H1 (cell line): ENCODE measurements around the gene KCNH6. TPM values are rescaled to one million over a fixed set of nuclear protein-coding genes. Genes with fewer than 3 reads are reported as not detected.

ENCODE experiments used
- CBX8 ChIP-seq: fragments of 300-800, 300-1000 bp; sonication (generic); IDR thresholded peaks from 2 replicates; pipeline ENCODE4 v1.7.1; 2016; ENCODE audit warnings: low read depth, low read length, borderline replicate concordance
- EGR1 ChIP-seq: IDR thresholded peaks from 2 replicates; pipeline ENCODE4 v1.6.1; 2011; ENCODE audit warnings: low read depth, low read length, borderline replicate concordance
- HDAC6 ChIP-seq: IDR thresholded peaks from one replicate; pipeline ENCODE4 v1.7.1; 2012; ENCODE audit warnings: low read depth, mild to moderate bottlenecking, inconsistent platforms, low read length, moderate library complexity
- RBBP5 ChIP-seq: IDR thresholded peaks from 2 replicates; pipeline ENCODE4 v1.7.1; 2012; ENCODE audit warnings: low read depth, mild to moderate bottlenecking, inconsistent platforms, low read length, moderate library complexity, borderline replicate concordance
- TEAD4 ChIP-seq: IDR thresholded peaks from 2 replicates; pipeline ENCODE4 v1.6.1; 2012; ENCODE audit warnings: low read depth, low read length, inconsistent platforms, mixed read lengths
- polyA plus RNA-seq, 7 experiments: library from polyadenylated mRNA; depleted of rRNA in 3 of 7; stranded (reverse) in 5 of 7; unstranded in 2 of 7; fragments of >200 nt in 5 of 7; fragments of 200-250 nt in 2 of 7; gene quantifications; 1 replicate in 5 of 7; 2 replicates in 1 of 7; 4 replicates in 1 of 7; pipeline versions ENCODE4 v1.2.1 to v1.2.3, GENCODE V29; 2011 to 2013; ENCODE audit warnings: missing spikeins in 2 of 7, mixed read lengths in 2 of 7
- total RNA-seq: library from RNA; stranded (reverse); fragmentation: NEBNext Ultra II Directional; extraction: Animal tissue kit (Norgen Biotek cat#: 25700); gene quantifications from 2 replicates; pipeline ENCODE4 v1.2.1, GENCODE V29; 2021
- TF ChIP-seq, protein P1 (sequence below): fragments of 300-600 bp; sonication (generic); IDR thresholded peaks from 2 replicates; pipeline ENCODE4 v1.7.1; 2012; ENCODE audit warnings: low read length, moderate library complexity, mild to moderate bottlenecking, inconsistent platforms; ENCODE audit not compliant: insufficient replicate concordance
- TF ChIP-seq, protein P2 (sequence below): IDR thresholded peaks from 2 replicates; pipeline ENCODE4 v1.6.1; 2012; ENCODE audit warnings: inconsistent platforms
- TF ChIP-seq, protein P3 (sequence below): IDR thresholded peaks from 2 replicates; pipeline ENCODE4 v1.6.1; 2011; ENCODE audit warnings: low read length, improper control_type of control experiment

The KCNH6 gene
- total and polyA plus RNA-seq, 2 of the 8 experiments (the other 6 are each of a cell fraction or from before 2014, with no cell fraction given): 1.8 to 3.6 TPM

DNA sequence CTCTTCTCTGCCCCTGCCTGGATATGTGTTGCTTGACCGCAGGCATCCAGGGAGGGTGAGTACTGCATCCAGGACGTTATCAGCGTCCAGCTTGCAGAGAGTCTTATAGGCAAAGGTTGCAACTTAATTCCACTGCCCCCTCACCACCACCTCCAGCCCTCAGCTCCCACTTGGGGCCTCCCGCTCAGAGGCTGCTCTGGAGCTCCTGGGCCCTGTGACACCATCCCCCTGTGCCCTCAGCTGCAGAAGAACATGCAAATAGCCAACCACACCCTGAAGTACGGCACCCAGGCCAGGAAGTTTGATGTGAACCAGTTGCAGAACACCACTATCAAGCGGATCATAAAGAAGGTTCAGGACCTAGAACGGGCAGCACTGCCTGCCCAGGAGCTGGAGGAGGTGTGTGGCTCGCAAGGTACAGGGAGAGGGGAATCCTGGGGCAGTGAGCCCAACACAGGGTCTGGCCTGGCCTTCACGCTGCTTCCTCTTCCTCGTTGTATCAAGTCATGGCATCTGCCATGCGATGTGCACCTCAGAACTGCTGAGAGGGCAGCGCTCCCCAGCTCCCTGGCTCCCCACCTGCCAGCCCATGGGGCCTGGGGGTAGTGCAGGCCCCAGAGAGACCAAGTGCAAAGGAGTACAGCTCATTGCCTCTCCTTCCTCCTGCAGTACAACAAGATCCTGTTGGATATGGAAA, 36.7 kb upstream of the KCNH6 start (continued):
- TF ChIP-seq, protein P1, sequence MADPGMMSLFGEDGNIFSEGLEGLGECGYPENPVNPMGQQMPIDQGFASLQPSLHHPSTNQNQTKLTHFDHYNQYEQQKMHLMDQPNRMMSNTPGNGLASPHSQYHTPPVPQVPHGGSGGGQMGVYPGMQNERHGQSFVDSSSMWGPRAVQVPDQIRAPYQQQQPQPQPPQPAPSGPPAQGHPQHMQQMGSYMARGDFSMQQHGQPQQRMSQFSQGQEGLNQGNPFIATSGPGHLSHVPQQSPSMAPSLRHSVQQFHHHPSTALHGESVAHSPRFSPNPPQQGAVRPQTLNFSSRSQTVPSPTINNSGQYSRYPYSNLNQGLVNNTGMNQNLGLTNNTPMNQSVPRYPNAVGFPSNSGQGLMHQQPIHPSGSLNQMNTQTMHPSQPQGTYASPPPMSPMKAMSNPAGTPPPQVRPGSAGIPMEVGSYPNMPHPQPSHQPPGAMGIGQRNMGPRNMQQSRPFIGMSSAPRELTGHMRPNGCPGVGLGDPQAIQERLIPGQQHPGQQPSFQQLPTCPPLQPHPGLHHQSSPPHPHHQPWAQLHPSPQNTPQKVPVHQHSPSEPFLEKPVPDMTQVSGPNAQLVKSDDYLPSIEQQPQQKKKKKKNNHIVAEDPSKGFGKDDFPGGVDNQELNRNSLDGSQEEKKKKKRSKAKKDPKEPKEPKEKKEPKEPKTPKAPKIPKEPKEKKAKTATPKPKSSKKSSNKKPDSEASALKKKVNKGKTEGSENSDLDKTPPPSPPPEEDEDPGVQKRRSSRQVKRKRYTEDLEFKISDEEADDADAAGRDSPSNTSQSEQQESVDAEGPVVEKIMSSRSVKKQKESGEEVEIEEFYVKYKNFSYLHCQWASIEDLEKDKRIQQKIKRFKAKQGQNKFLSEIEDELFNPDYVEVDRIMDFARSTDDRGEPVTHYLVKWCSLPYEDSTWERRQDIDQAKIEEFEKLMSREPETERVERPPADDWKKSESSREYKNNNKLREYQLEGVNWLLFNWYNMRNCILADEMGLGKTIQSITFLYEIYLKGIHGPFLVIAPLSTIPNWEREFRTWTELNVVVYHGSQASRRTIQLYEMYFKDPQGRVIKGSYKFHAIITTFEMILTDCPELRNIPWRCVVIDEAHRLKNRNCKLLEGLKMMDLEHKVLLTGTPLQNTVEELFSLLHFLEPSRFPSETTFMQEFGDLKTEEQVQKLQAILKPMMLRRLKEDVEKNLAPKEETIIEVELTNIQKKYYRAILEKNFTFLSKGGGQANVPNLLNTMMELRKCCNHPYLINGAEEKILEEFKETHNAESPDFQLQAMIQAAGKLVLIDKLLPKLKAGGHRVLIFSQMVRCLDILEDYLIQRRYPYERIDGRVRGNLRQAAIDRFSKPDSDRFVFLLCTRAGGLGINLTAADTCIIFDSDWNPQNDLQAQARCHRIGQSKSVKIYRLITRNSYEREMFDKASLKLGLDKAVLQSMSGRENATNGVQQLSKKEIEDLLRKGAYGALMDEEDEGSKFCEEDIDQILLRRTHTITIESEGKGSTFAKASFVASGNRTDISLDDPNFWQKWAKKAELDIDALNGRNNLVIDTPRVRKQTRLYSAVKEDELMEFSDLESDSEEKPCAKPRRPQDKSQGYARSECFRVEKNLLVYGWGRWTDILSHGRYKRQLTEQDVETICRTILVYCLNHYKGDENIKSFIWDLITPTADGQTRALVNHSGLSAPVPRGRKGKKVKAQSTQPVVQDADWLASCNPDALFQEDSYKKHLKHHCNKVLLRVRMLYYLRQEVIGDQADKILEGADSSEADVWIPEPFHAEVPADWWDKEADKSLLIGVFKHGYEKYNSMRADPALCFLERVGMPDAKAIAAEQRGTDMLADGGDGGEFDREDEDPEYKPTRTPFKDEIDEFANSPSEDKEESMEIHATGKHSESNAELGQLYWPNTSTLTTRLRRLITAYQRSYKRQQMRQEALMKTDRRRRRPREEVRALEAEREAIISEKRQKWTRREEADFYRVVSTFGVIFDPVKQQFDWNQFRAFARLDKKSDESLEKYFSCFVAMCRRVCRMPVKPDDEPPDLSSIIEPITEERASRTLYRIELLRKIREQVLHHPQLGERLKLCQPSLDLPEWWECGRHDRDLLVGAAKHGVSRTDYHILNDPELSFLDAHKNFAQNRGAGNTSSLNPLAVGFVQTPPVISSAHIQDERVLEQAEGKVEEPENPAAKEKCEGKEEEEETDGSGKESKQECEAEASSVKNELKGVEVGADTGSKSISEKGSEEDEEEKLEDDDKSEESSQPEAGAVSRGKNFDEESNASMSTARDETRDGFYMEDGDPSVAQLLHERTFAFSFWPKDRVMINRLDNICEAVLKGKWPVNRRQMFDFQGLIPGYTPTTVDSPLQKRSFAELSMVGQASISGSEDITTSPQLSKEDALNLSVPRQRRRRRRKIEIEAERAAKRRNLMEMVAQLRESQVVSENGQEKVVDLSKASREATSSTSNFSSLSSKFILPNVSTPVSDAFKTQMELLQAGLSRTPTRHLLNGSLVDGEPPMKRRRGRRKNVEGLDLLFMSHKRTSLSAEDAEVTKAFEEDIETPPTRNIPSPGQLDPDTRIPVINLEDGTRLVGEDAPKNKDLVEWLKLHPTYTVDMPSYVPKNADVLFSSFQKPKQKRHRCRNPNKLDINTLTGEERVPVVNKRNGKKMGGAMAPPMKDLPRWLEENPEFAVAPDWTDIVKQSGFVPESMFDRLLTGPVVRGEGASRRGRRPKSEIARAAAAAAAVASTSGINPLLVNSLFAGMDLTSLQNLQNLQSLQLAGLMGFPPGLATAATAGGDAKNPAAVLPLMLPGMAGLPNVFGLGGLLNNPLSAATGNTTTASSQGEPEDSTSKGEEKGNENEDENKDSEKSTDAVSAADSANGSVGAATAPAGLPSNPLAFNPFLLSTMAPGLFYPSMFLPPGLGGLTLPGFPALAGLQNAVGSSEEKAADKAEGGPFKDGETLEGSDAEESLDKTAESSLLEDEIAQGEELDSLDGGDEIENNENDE: no peak
- TF ChIP-seq RBBP5 (no peak), TEAD4 (no peak), EGR1 (no peak), HDAC6 (no peak), CBX8 (no peak)
- TF ChIP-seq, protein P2, sequence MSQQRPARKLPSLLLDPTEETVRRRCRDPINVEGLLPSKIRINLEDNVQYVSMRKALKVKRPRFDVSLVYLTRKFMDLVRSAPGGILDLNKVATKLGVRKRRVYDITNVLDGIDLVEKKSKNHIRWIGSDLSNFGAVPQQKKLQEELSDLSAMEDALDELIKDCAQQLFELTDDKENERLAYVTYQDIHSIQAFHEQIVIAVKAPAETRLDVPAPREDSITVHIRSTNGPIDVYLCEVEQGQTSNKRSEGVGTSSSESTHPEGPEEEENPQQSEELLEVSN: no peak
- TF ChIP-seq, protein P3, sequence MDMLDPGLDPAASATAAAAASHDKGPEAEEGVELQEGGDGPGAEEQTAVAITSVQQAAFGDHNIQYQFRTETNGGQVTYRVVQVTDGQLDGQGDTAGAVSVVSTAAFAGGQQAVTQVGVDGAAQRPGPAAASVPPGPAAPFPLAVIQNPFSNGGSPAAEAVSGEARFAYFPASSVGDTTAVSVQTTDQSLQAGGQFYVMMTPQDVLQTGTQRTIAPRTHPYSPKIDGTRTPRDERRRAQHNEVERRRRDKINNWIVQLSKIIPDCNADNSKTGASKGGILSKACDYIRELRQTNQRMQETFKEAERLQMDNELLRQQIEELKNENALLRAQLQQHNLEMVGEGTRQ: no peak
